ENCODE data around the gene USP20.

The USP20 gene

DNA sequence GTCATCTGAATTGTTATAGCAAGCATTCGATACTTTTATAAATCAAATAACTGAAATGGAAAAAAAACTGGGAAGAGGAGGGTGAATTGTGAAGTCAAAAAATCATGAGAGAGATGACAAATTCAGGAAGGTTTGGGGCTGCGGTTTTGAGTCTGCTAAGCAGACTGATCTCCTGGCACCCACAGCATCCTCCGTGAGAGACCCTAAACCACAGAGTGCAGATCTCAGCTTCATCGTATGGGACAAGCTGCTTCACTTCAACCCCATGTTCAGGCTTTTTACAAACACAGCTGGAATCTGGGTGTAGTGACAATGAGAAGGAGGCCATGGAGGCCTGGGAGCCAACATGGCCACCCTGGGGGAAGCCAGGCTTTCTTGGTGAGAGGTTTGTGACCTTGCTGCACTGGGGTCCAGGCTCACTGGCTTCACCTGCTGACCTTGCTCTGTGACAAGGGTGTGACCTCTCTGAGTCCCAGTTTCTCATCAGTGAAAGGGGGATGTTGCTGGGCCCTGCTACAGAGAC, 19.4 kb downstream of the USP20 start:
- CTCF ChIA-PET: no interaction called here

GRCh38 chr9:129857207-129857606, 21.9 kb downstream of the USP20 start:
- H3K4me3 ChIP-seq (ENCODE audit: low read depth, low read length): no peak overlapping the region
- ChIA-PET CTCF (no interaction called here), POLR2A (no interaction called here)
- no peak for TF ChIP-seq CTCF (IDR thresholded peaks at IDR 0.05; ENCODE audit: insufficient read depth, low read length, missing control alignments)
- DNase-seq (ENCODE audit: low read depth, low spot score): no peak

More for the DNA sequence above, 19.4 kb downstream of the USP20 start:
- TF ChIP-seq CTCF (IDR thresholded peaks at IDR 0.05; ENCODE audit: insufficient read depth, low read length, missing control alignments): no peak
- no peak for DNase-seq (ENCODE audit: low read depth, low spot score)
- POLR2A ChIA-PET: no interaction called here
- no peak overlapping the region for H3K4me3 ChIP-seq (ENCODE audit: low read depth, low read length)

DNA sequence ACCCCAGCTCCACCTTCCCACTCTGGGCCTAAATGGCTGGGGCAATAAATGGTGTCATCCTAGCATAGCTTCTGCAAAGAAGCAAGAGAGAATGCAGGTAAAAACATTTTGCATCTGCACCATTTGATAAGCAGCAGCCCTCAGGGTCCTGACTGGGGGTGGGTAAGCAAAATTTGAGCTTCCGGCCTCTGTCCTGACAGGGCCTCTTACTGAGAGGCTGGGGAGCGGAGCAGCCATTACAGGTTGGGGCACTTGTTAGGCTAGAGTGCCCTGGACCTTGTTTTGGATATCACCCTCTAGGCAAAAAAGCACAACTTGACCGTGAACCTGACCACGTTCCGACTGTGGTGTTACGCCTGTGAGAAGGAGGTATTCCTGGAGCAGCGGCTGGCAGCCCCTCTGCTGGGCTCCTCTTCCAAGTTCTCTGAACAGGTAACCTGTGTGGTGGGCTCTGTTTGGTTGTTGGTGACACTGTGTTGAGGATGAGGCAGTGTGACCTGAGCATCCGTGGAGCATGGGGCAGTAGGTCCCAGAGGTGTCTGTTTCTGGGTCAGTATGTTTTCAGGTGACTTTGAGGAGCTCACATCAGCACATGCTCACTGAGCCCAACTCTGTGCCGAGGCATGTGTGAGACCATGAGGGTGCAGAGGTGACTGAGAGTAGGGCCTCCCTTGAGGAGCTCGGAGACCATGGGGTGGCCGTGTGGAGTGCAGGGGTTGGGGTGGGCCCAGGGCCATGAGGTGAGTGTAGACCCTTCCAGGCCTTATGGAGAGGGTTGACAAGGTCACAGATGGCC, 23.1 kb downstream of the USP20 start:
- CTCF ChIA-PET: no interaction called here
- POLR2A ChIA-PET: no interaction called here
- no peak for TF ChIP-seq CTCF (IDR thresholded peaks at IDR 0.05; ENCODE audit: insufficient read depth, low read length, missing control alignments)
- no peak for DNase-seq (ENCODE audit: low read depth, low spot score)
- H3K4me3 ChIP-seq (ENCODE audit: low read depth, low read length): no peak overlapping the region

GRCh38 chr9:129860653-129861446, 25.6 kb downstream of the USP20 start:
- no peak for TF ChIP-seq CTCF (IDR thresholded peaks at IDR 0.05; ENCODE audit: insufficient read depth, low read length, missing control alignments)
- DNase-seq (ENCODE audit: low read depth, low spot score): no peak
- POLR2A ChIA-PET: no interaction called here
- H3K4me3 ChIP-seq (ENCODE audit: low read depth, low read length): no peak overlapping the region
- CTCF ChIA-PET: interaction anchor here (1.0 to 1.7 kb wide), 2 partner anchors 12 to 382 kb away, joined by 3 to 5 read pairs; no protein-coding TSS in a partner anchor

GRCh38 chr9:129861447-129861827, 26.2 kb downstream of the USP20 start:
- no peak for TF ChIP-seq CTCF (IDR thresholded peaks at IDR 0.05; ENCODE audit: insufficient read depth, low read length, missing control alignments)
- ChIA-PET CTCF (interaction anchor here (1.0 kb wide), 1 partner anchor 381 kb away, joined by 3 read pairs; no protein-coding TSS in a partner anchor), POLR2A (no interaction called here)
- no peak for DNase-seq (ENCODE audit: low read depth, low spot score)
- no peak overlapping the region for H3K4me3 ChIP-seq (ENCODE audit: low read depth, low read length)
